H1 (cell line): ENCODE results near the gene SIPA1L3. TPM values are rescaled to one million over a fixed set of nuclear protein-coding genes. Genes with fewer than 3 reads are reported as not detected.

Experiments
- CTCF ChIA-PET: fragments of 300-600 bp; sonication (Branson Sonifier 250); formaldehyde crosslinking; loops from one replicate; lab custom pipeline; 2021; ENCODE audit not compliant: partially characterized antibody; lab: Charles Lee
- POLR2A ChIA-PET: fragments of 300-600 bp; sonication (Branson Sonifier 250); formaldehyde crosslinking; loops from one replicate; lab custom pipeline; 2021; ENCODE audit warnings: inconsistent platforms; ENCODE audit not compliant: partially characterized antibody; lab: Charles Lee
- DNase-seq, 2 experiments: peaks; one replicate each; pipeline versions ENCODE4 v3.0.0 to v3.0.0-alpha.2; 2010 to 2022; ENCODE audit warnings: low spot score in 2 of 2, low read depth in 1 of 2, mixed read lengths in 1 of 2
- FAIRE-seq: peaks from 2 replicates; lab custom pipeline; 2011; peaks lifted over from hg19 to GRCh38; lab: Jason Lieb, UNC
- H2AFZ ChIP-seq: 2 replicates; pipeline ENCODE4 v1.8.1; 2012; ENCODE audit warnings: low read length, inconsistent platforms
- H2AK5ac ChIP-seq: 2 replicates; pipeline ENCODE4 v1.6.1; 2013; ENCODE audit warnings: low read depth, low read length
- H2BK120ac ChIP-seq: replicated peaks from 2 replicates; pipeline ENCODE3; 2013; ENCODE audit warnings: low read depth, low read length, inconsistent platforms
- H2BK12ac ChIP-seq: 2 replicates; pipeline ENCODE4 v1.6.1; 2013; ENCODE audit warnings: low read depth, low read length
- H2BK15ac ChIP-seq: 2 replicates; pipeline ENCODE4 v1.6.1; 2013; ENCODE audit warnings: low read length
- H2BK20ac ChIP-seq: 2 replicates; pipeline ENCODE4 v1.6.1; 2013; ENCODE audit warnings: low read length
- H2BK5ac ChIP-seq: 2 replicates; pipeline ENCODE4 v1.6.1; 2013; ENCODE audit warnings: low read depth, low read length
- H3K14ac ChIP-seq: 2 replicates; pipeline ENCODE4 v1.6.1; 2013; ENCODE audit warnings: inconsistent platforms; ENCODE audit not compliant: insufficient read length
- H3K18ac ChIP-seq: 2 replicates; pipeline ENCODE4 v1.6.1; 2013; ENCODE audit warnings: low read length; ENCODE audit errors: extremely low read depth
- H3K23ac ChIP-seq: 2 replicates; pipeline ENCODE4 v1.6.1; 2013; ENCODE audit warnings: inconsistent platforms; ENCODE audit not compliant: insufficient read length
- H3K23me2 ChIP-seq: 2 replicates; pipeline ENCODE4 v1.6.1; 2013; ENCODE audit warnings: low read depth, low read length
- H3K27ac ChIP-seq: 2 replicates; pipeline ENCODE4 v1.6.1; 2011; ENCODE audit warnings: low read depth, low read length, inconsistent platforms
- H3K27me3 ChIP-seq, 4 experiments: replicated peaks in 1 of 4; 1 replicate in 1 of 4; 2 replicates in 3 of 4; pipeline versions ENCODE4 v1.6.1 to v1.8.1; 2011 to 2013; ENCODE audit warnings: low read length in 3 of 4, mild to moderate bottlenecking in 3 of 4, inconsistent platforms in 2 of 4, mixed read lengths in 2 of 4, moderate library complexity in 1 of 4; ENCODE audit not compliant: control insufficient read depth in 3 of 4, insufficient read depth in 3 of 4; ENCODE audit errors: extremely low read depth in 1 of 4
- H3K36me3 ChIP-seq, 4 experiments: 2 replicates each; pipeline versions ENCODE4 v1.6.1 to v1.8.1; 2011 to 2013; ENCODE audit warnings: mild to moderate bottlenecking in 4 of 4, low read length in 3 of 4, moderate library complexity in 2 of 4, control low read depth in 1 of 4, inconsistent platforms in 1 of 4; ENCODE audit not compliant: insufficient read depth in 4 of 4, control insufficient read depth in 2 of 4
- H3K4ac ChIP-seq: replicated peaks from 2 replicates; pipeline ENCODE3; 2013; ENCODE audit warnings: low read length, low read depth, mixed read lengths, inconsistent platforms; ENCODE audit not compliant: insufficient read length
- H3K4me1 ChIP-seq, 4 experiments: replicated peaks in 1 of 4; 1 replicate in 1 of 4; 2 replicates in 3 of 4; pipeline versions ENCODE4 v1.6.1 to v1.8.1; 2011 to 2013; ENCODE audit warnings: low read length in 3 of 4, inconsistent platforms in 2 of 4, mixed read lengths in 1 of 4; ENCODE audit not compliant: insufficient read depth in 4 of 4, control insufficient read depth in 3 of 4
- H3K4me2 ChIP-seq, 2 experiments: 2 replicates each; pipeline versions ENCODE4 v1.6.1 to v1.8.1; 2011 to 2013; ENCODE audit warnings: low read depth in 2 of 2, low read length in 2 of 2, control low read depth in 1 of 2, inconsistent platforms in 1 of 2, mild to moderate bottlenecking in 1 of 2; ENCODE audit not compliant: insufficient read depth in 1 of 2
- H3K4me3 ChIP-seq, 4 experiments: fragments of 200-600, 300-600 bp in 1 of 4; sonication (generic), shearing (Covaris generic), sonication (Bioruptor Twin) in 1 of 4; 2 replicates each; pipeline versions ENCODE4 v1.5.1 to v1.8.1; 2011 to 2016; ENCODE audit warnings: low read length in 4 of 4, low read depth in 3 of 4, control low read depth in 2 of 4, inconsistent platforms in 2 of 4, mild to moderate bottlenecking in 2 of 4, mixed read lengths in 1 of 4, moderate library complexity in 1 of 4; ENCODE audit not compliant: insufficient read depth in 2 of 4; ENCODE audit errors: extremely low read depth in 1 of 4
- H3K56ac ChIP-seq: replicated peaks from 2 replicates; pipeline ENCODE3; 2013; ENCODE audit warnings: low read depth, mild to moderate bottlenecking, mixed read lengths, low read length, inconsistent platforms; ENCODE audit not compliant: insufficient read length
- H3K79me1 ChIP-seq: 2 replicates; pipeline ENCODE4 v1.6.1; 2013; ENCODE audit warnings: low read depth, low read length, control low read depth
- H3K79me2 ChIP-seq, 2 experiments: 2 replicates each; pipeline versions ENCODE4 v1.6.1 to v1.8.1; 2012 to 2013; ENCODE audit warnings: low read length in 2 of 2, mild to moderate bottlenecking in 2 of 2, inconsistent platforms in 1 of 2; ENCODE audit not compliant: insufficient read depth in 2 of 2, control insufficient read depth in 1 of 2
- H3K9ac ChIP-seq, 4 experiments: replicated peaks in 1 of 4; 1 replicate in 1 of 4; 2 replicates in 3 of 4; pipeline versions ENCODE4 v1.6.1 to v1.8.1; 2011 to 2013; ENCODE audit warnings: low read depth in 3 of 4, low read length in 3 of 4, control low read depth in 2 of 4, mild to moderate bottlenecking in 2 of 4, moderate library complexity in 2 of 4, inconsistent platforms in 1 of 4; ENCODE audit errors: extremely low read depth in 1 of 4
- H3K9me3 ChIP-seq, 2 experiments: 2 replicates each; pipeline versions ENCODE4 v1.6.1 to v1.8.1; 2012 to 2013; ENCODE audit warnings: mild to moderate bottlenecking in 2 of 2, moderate library complexity in 2 of 2, control low read depth in 1 of 2, inconsistent platforms in 1 of 2, low read depth in 1 of 2, low read length in 1 of 2, mixed read lengths in 1 of 2; ENCODE audit not compliant: insufficient read depth in 2 of 2
- H4K20me1 ChIP-seq, 2 experiments: replicated peaks in 1 of 2; 2 replicates each; pipeline versions ENCODE3 to v1.8.1; 2011 to 2013; ENCODE audit warnings: inconsistent platforms in 2 of 2, low read length in 2 of 2, mild to moderate bottlenecking in 1 of 2; ENCODE audit not compliant: insufficient read depth in 2 of 2, control insufficient read depth in 1 of 2
- H4K5ac ChIP-seq: 2 replicates; pipeline ENCODE4 v1.6.1; 2013; ENCODE audit warnings: low read length, low read depth, mixed read lengths, inconsistent platforms; ENCODE audit not compliant: insufficient read length
- H4K8ac ChIP-seq: 2 replicates; pipeline ENCODE4 v1.8.0; 2013; ENCODE audit warnings: mild to moderate bottlenecking, moderate library complexity, low read length, inconsistent platforms; ENCODE audit not compliant: insufficient read depth; ENCODE audit errors: extremely low read depth
- H4K91ac ChIP-seq: replicated peaks from 2 replicates; pipeline ENCODE3; 2013; ENCODE audit warnings: low read length, mixed read lengths, inconsistent platforms; ENCODE audit not compliant: insufficient read length
- CEBPB ChIP-seq: IDR thresholded peaks from 2 replicates; pipeline ENCODE4 v1.6.1; 2012; ENCODE audit warnings: low read depth, low read length
- EZH2 ChIP-seq: fragments of 200-600 bp; sonication (generic); IDR thresholded peaks from 2 replicates; pipeline ENCODE4 v1.7.1; 2012; ENCODE audit warnings: low read depth, mild to moderate bottlenecking, moderate library complexity, low read length, inconsistent platforms; ENCODE audit not compliant: severe bottlenecking
- FOSL1 ChIP-seq: IDR thresholded peaks from 2 replicates; pipeline ENCODE4 v1.6.1; 2011; ENCODE audit warnings: mild to moderate bottlenecking, low read depth, low read length, moderate library complexity; ENCODE audit not compliant: insufficient read depth
- HDAC6 ChIP-seq: IDR thresholded peaks from one replicate; pipeline ENCODE4 v1.7.1; 2012; ENCODE audit warnings: low read depth, mild to moderate bottlenecking, inconsistent platforms, low read length, moderate library complexity
- JUND ChIP-seq: IDR thresholded peaks from 2 replicates; pipeline ENCODE4 v1.6.1; 2011; ENCODE audit warnings: mild to moderate bottlenecking, improper control_type of control experiment, low read length
- RAD21 ChIP-seq, 2 experiments: IDR thresholded peaks in 1 of 2; conservative IDR thresholded peaks in 1 of 2; 2 replicates each; pipeline ENCODE4 v1.6.1; 2011; ENCODE audit warnings: low read depth in 2 of 2, low read length in 2 of 2, improper control_type of control experiment in 1 of 2, inconsistent platforms in 1 of 2, mild to moderate bottlenecking in 1 of 2, moderate library complexity in 1 of 2
- RBBP5 ChIP-seq: IDR thresholded peaks from 2 replicates; pipeline ENCODE4 v1.7.1; 2012; ENCODE audit warnings: low read depth, mild to moderate bottlenecking, inconsistent platforms, low read length, moderate library complexity, borderline replicate concordance
- TBP ChIP-seq: IDR thresholded peaks from 2 replicates; pipeline ENCODE4 v1.6.1; 2011; ENCODE audit warnings: low read depth, low read length, improper control_type of control experiment
- YY1 ChIP-seq: IDR thresholded peaks from 2 replicates; pipeline ENCODE4 v1.6.1; 2011; ENCODE audit warnings: low read depth, mild to moderate bottlenecking, low read length
- WGBS, 2 experiments: shearing (Covaris generic) in 1 of 2; methylation state at CpG; one replicate each; pipeline versions ENCODE4 v1.1.6 to v1.1.7; 2013 to 2015; ENCODE audit warnings: low lambda C conversion rate in 2 of 2, mixed read lengths in 2 of 2, inconsistent platforms in 1 of 2, low coverage in 1 of 2, missing lambda C conversion rate in 1 of 2; ENCODE audit not compliant: insufficient replicate concordance in 2 of 2, insufficient coverage in 1 of 2, insufficient read length in 1 of 2; ENCODE audit errors: extremely low coverage in 1 of 2, missing lambda C conversion rate in 1 of 2; 5-methylcytosine and 5-hydroxymethylcytosine counted together
- polyA plus RNA-seq, 7 experiments: library from polyadenylated mRNA; depleted of rRNA in 3 of 7; stranded (reverse) in 5 of 7; unstranded in 2 of 7; fragments of >200 nt in 5 of 7; fragments of 200-250 nt in 2 of 7; gene quantifications; 1 replicate in 5 of 7; 2 replicates in 1 of 7; 4 replicates in 1 of 7; pipeline versions ENCODE4 v1.2.1 to v1.2.3, GENCODE V29; 2011 to 2013; ENCODE audit warnings: missing spikeins in 2 of 7, mixed read lengths in 2 of 7
- total RNA-seq: library from RNA; stranded (reverse); fragmentation: NEBNext Ultra II Directional; extraction: Animal tissue kit (Norgen Biotek cat#: 25700); gene quantifications from 2 replicates; pipeline ENCODE4 v1.2.1, GENCODE V29; 2021
- TF ChIP-seq, protein P1 (sequence below): IDR thresholded peaks from 2 replicates; pipeline ENCODE4 v1.6.1; 2012; ENCODE audit warnings: inconsistent platforms
- TF ChIP-seq, protein P2 (sequence below): IDR thresholded peaks from 2 replicates; pipeline ENCODE4 v1.6.1; 2012; ENCODE audit warnings: low read length, inconsistent platforms

The SIPA1L3 gene
- total and polyA plus RNA-seq, 2 of the 8 experiments (the other 6 are each of a cell fraction or from before 2014, with no cell fraction given), result 15.0 to 54.9 TPM

DNA sequence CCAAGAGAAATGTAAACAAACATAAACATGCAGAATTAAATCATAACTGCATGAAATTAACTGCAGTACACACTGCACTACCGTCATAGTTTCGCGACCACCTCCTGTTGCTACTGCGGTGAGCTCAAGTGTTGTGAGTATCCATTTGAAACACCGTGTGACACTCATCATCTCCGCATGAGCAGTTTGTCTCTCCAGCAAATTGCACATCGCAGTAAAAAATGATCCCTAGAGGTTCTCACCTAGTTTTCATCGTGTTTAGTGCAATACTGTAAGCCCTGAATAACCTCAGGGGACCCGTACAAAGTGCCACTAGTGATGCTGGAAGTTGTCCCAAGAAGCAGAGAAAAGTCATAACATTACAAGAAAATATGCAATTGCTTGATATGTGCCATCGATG, 169.3 kb downstream of the SIPA1L3 start:
- CTCF ChIA-PET, result interaction anchor here (0.7 to 8.2 kb wide), 14 partner anchors 8 to 178 kb away, joined by 3 to 57 read pairs (median 3); no protein-coding TSS in a partner anchor
- TF ChIP-seq YY1 (no peak), JUND (no peak), FOSL1 (no peak), RAD21 (IDR thresholded peaks at IDR 0.05 in 1 of 2, conservative IDR thresholded peaks at IDR 0.05 in 1 of 2; ENCODE audit: low read depth in 2 of 2, low read length in 2 of 2) (no peak), HDAC6 (no peak), CEBPB (no peak), TBP (no peak), EZH2 (no peak), RBBP5 (no peak)
- TF ChIP-seq, protein P1, sequence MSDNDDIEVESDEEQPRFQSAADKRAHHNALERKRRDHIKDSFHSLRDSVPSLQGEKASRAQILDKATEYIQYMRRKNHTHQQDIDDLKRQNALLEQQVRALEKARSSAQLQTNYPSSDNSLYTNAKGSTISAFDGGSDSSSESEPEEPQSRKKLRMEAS, result no peak
- TF ChIP-seq, protein P2, sequence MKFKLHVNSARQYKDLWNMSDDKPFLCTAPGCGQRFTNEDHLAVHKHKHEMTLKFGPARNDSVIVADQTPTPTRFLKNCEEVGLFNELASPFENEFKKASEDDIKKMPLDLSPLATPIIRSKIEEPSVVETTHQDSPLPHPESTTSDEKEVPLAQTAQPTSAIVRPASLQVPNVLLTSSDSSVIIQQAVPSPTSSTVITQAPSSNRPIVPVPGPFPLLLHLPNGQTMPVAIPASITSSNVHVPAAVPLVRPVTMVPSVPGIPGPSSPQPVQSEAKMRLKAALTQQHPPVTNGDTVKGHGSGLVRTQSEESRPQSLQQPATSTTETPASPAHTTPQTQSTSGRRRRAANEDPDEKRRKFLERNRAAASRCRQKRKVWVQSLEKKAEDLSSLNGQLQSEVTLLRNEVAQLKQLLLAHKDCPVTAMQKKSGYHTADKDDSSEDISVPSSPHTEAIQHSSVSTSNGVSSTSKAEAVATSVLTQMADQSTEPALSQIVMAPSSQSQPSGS, result no peak

More for the DNA sequence above, 169.3 kb downstream of the SIPA1L3 start:
- POLR2A ChIA-PET, result interaction anchor here (1.0 to 1.7 kb wide), 2 partner anchors 11 to 174 kb away, joined by 3 read pairs; no protein-coding TSS in a partner anchor
- Histone ChIP-seq H3K4me3 (no peak overlapping the region), H3K27me3 (no peaks in the 10 kb centered on the region), H4K5ac (no peak overlapping the region), H3K18ac (no peak overlapping the region), H4K8ac (no peak overlapping the region), H3K14ac (no peak overlapping the region), H2BK15ac (no peak overlapping the region), H3K4me1 (peaks cover 0 to 8% (median 4%) of the 10 kb centered on the region in 4 experiments; a peak in 6 of 7 replicates), H3K23me2 (peaks cover 3% of the 10 kb centered on the region; the same call in 1 of the 2 replicates), H4K20me1 (peaks cover 0 to 4% of the 10 kb centered on the region in 2 experiments), H3K79me1 (no peaks in the 10 kb centered on the region; the same call in 1 of the 2 replicates), H2BK120ac (no peak overlapping the region), H3K9ac (no peak overlapping the region), H3K56ac (no peak overlapping the region), H3K27ac (no peak overlapping the region), H2BK20ac (no peak overlapping the region), H4K91ac (no peak overlapping the region), H2AK5ac (no peak overlapping the region), H3K23ac (no peak overlapping the region), H3K79me2 (no peaks in the 10 kb centered on the region), H2BK12ac (no peak overlapping the region), H3K4ac (no peak overlapping the region), H3K4me2 (no peak overlapping the region), H3K9me3 (no peaks in the 10 kb centered on the region), H3K36me3 (no peaks in the 10 kb centered on the region; a peak in 2 of 8 replicates), H2AFZ (no peak overlapping the region), H2BK5ac (no peak overlapping the region)
- WGBS, 2 experiments, result 95% methylated on average over 10 of the region's 10 CpGs; no CpG with 5 or more reads in 1 of the 2 experiments
- DNase-seq, result no peak
- FAIRE-seq, result no peak
